WI38 (cell line): ENCODE results near the gene C1GALT1.
A peak's percentile ranks its signal among the peaks of the same experiment; 100 is the strongest.
"Not testable (repeated sequence)": the region's sequence is repeated elsewhere in the genome, so short reads cannot be mapped to it uniquely, and the experiment has no call there.

Experiments used
- H3K4me3 ChIP-seq: 2 replicates; pipeline ENCODE4 v1.5.1; 2011; ENCODE audit warnings: low read depth, mild to moderate bottlenecking, control low read depth, low read length
- CTCF ChIP-seq: IDR thresholded peaks from 2 replicates; pipeline ENCODE4 v1.5.1; 2012; ENCODE audit warnings: low read depth, mild to moderate bottlenecking, control low read depth, low read length

C1GALT1 gene

GRCh38 chr7:7182156-7183060, at the start of gene C1GALT1:
C1GALT1 (plus strand) TSS chr7:7182544; CDS start chr7:7234320, 51,776 bp downstream.
- H3K4me3 ChIP-seq, result peak within 1 kb of the TSS; percentile 91

GRCh38 chr7:7134046-7134445, 48.3 kb upstream of the C1GALT1 start:
- no peak overlapping the region for H3K4me3 ChIP-seq
- TF ChIP-seq CTCF, result no peak

More at GRCh38 chr7:7182156-7183060, at the start of gene C1GALT1:
- peak; percentile 32; the same call in 1 of the 2 replicates for TF ChIP-seq CTCF

- TF ChIP-seq CTCF, result no peak
- no peak overlapping the region for H3K4me3 ChIP-seq
These were observed 47.3 kb upstream of the C1GALT1 start for GRCh38 chr7:7135074-7135473.

GRCh38 chr7:7135924-7136323, 46.4 kb upstream of the C1GALT1 start:
- not testable (repeated sequence) for H3K4me3 ChIP-seq

- TF ChIP-seq CTCF, result no peak
These were observed 45.6 kb upstream of the C1GALT1 start for GRCh38 chr7:7136466-7137381.

GRCh38 chr7:7138897-7139296, 43.4 kb upstream of the C1GALT1 start:
- no peak for TF ChIP-seq CTCF
- no peak overlapping the region for H3K4me3 ChIP-seq

More at GRCh38 chr7:7136466-7137381, 45.6 kb upstream of the C1GALT1 start:
- H3K4me3 ChIP-seq, result peak overlapping the region; percentile 30

- not testable (repeated sequence) for H3K4me3 ChIP-seq
These were observed 38.9 kb upstream of the C1GALT1 start for GRCh38 chr7:7143404-7143803.

- not testable (repeated sequence) for H3K4me3 ChIP-seq
These were observed 37.2 kb upstream of the C1GALT1 start for GRCh38 chr7:7145151-7145550.
